GM19193 (cell line): ENCODE results near the gene PPP2R5C.

Experiments
- POLR2A ChIP-seq: IDR thresholded peaks from 4 replicates; pipeline ENCODE4 v1.6.1; 2011; ENCODE audit not compliant: insufficient read depth, insufficient read length; ENCODE audit errors: extremely low read depth

The PPP2R5C gene

DNA sequence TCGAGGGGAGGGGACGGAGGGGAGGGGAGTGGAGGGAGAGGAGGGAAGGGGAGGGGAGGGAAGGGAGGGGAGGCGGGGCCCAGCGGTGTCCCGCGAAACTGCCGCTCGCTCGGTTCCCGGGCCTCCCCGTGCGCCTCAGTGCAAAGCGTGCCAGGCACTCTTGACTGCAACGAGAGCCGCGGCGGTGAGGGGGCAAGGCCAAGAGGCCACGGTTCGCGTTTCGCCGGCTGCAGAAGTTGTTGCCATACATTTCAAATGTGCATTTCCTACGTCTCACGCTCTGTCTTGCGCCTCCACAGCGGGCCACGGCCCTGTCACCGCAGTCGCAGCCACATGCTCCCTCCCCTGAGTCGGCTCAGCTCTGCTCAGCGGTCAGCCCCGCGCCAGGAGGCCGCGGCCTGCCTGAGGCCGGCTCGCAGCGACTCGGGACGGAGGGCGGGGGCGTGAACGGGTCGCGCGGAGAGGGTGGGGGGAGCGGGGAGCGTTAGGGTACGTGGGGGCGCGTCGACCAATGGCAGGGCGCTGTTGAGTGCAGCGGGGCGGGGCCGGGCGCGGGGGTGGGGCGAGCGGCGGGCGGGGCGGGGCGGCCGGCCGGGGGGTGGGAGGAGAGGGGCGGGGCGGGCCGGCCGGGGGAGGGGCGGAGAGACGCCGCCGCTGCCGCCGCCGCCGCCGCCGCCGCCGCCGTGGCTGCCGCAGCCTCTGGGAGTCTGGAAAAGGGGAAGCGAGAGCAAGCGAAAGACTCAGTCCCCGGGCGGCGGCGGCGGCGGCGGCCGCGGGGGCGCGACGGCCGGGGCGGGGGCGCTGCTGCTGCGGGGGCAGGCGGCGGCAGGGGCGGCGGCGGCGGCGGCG lies at the start of gene PPP2R5C:
PPP2R5C (plus strand) TSS at position 678 of the 849 bp plus-strand sequence. CDS start 185 bp downstream, outside the sequence.
- peak; percentile 33 for TF ChIP-seq POLR2A

- TF ChIP-seq POLR2A = no peak
Measured at GRCh38 chr14:101713621-101714349, 47.7 kb upstream of the PPP2R5C start.

DNA sequence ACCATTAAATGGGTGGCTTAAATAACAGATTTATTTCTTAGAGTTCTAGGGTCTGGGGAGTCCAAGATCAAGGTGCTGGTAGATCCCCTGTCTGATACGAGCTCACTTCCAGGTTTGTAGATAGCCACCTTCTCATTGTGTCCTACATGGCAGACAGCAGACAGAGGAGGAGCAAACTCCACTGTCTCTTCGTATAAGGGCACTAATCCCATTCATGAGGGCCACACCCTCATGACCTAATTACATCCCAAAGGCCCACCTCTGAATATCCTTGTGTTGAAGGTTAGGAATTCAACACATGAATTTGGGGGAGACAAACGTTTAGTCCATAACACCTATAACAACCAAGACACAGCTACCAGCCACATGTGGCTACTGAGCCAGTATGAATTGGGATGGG lies 47.1 kb upstream of the PPP2R5C start:
- TF ChIP-seq POLR2A = no peak

- no peak for TF ChIP-seq POLR2A
Measured at GRCh38 chr14:101715210-101716076, 46.1 kb upstream of the PPP2R5C start.

DNA sequence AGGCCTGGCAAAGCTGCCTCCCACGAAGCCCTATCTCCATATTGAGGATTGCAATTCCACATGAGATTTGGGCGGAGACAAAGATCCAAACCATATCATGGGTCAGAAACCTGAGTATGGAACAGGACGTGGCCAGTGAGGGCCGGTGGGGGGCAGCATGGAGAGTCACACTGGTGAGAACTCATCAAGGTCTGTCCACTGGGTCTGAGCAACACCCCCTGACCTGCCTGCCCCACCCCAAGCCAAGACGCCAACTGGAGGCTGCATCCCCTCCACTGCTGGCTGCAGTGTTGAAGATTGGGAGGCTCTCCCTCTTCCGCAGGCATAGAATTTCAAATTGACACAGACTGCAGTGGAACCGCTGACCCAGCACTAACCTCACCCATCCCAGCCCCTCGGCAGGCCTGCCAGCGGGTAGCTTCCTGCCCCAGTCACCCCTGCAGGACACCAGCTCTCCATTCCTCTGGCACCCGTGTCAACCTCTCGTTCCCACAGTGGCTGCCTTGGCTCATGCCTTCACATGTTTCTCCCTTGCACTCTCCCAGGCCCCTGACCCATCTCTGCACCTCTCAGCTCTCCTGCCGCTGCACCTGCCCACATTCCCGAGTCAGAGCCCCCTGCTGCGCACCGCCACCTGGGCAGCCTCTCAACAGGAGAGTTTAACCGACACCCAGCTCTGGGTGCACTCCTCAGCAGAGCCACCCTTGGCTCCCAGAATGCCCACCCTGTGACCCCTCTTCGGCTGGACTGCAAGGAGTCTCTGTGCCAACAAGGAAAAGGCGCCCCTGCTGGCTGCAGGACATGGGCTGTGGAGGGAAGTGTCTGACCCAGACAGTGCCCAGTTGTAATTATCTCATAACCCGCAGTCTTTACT lies 45.2 kb upstream of the PPP2R5C start:
- no peak for TF ChIP-seq POLR2A

DNA sequence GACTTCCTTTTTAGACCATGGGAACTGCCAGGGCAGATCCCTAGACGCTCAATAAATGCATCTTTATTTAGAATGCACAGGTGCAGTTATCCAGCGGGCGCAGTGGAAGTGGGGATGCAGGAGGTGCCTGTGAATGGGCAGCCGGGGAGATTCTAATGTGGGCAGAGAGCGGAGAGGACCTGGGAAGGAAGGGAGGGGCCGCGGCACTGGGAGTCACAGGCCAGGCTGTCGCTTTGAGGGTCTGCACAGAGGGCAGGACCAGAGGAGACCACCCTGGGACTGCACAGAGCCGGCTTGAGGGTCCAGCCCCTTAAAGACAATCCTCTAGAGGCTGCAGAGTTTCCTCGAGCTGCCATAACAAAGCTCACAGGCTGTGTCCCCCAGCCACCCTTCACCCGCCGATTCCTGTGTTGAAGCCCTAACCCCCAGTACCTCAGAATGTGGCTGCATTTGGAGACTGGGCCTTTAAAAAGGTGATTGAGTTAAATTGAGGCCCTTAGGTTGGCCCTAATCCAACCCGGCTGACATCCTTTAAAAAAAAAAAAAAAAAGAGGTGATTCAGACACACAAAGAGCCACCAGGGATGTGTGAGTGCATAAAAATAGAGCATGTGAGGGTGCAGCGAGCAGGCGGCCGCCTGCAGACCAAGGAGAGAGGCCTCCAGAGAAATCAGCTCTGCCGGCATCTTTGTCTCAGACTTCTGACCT lies 44.4 kb upstream of the PPP2R5C start:
- no peak for TF ChIP-seq POLR2A

DNA sequence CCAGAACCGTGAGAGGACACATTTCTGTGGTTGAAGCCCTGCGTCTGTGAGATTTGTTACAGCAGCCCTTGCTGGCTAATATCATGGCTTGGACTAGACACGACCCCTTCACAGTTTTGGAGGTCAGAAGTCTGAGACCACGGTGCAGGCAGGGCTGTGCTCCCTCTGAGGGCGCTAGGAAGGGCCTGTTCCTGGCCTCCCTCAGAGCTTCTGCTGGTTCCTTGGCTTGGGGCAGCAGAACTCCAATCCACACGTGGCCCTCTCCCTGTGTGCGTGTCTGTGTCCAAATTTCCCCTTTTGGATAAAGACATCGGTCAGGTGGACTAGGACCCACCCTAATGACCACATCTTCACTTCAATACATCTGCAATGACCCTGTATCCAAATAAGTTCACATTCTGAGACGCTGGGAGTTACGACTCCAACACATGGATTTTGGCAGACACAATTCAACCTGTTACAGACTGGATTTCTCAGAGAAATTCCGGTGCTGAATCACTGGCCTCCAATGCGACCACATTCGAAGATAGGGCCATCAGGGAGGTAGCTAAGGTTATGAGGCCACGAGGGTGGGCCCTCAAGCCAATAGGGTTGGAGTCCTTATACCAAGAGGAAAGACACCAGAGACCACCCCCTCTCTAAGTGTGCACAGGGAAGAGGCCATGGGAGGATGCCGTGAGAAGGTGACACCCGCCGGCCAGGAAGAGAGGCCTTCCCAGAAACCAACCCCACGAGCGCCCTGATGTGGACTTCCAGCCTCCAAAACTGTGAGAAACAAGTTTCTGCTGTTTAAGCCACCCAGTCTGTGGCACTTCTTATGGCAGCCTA lies 43.6 kb upstream of the PPP2R5C start:
- no peak for TF ChIP-seq POLR2A

DNA sequence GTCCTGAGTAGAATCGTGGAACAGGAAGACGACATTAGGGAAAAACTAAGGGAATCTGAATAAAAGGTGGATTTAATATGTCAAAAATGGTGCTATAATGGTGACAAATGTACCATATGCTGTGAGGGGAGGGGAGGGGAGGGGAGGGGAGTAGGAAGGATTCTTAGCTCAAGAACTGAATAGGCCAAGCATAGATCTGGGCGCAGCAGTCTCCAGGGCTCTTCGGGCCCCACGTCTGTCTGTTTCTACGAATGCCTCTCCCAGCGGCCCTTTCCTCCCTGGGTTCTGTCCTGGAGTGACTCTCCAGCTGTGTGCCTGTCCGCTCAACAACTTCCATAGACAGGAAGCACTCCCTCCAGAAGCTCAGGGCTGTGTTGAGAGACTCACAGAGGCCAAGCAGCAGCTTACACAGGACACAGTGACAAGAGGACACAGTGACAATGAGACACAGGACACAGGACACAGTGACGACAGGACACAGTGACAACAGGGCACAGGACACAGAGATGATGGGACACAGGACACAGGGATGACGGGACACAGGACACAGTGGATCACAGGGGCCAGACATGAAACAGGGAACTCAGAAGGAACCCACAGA lies 42.4 kb upstream of the PPP2R5C start:
- no peak for TF ChIP-seq POLR2A

DNA sequence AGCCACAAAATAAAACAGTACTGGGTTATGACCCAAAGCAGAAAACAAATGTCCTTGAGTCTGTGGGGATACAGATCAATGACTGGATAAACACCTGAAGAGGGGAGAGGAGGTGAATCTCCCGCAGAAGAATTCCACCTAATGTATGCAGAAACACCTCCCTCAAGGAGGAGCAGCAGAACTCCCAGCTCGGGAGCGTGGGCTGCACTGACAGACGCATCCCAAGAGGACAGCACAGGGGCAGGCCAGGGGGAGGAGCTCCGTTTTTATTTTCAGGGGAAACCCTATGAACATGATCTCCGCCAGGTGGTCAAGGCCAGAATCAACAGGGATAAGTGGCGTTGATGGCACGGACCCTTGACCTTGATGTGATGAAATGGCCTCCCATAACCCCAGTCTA lies 41.8 kb upstream of the PPP2R5C start:
- no peak for TF ChIP-seq POLR2A

GRCh38 chr14:101721111-101721510 lies 40.4 kb upstream of the PPP2R5C start:
- no peak for TF ChIP-seq POLR2A

- TF ChIP-seq POLR2A = no peak
Measured at GRCh38 chr14:101721951-101722661, 39.4 kb upstream of the PPP2R5C start.
